SK-N-SH treated with all-trans-retinoic acid at 6 μM for 48 hours (cell line): ENCODE data around the gene CTXN1.

Experiments
- ATAC-seq: fragments of 200-7000 bp; cut with Tn5 transposase; 3 replicates; pipeline ENCODE4 v1.9.1; 2020; ENCODE audit warnings: mild to moderate bottlenecking, moderate library complexity
- ARNTL ChIP-seq: fragments of 450-650 bp; formaldehyde crosslinking; IDR thresholded peaks from 2 replicates; pipeline ENCODE4 v1.5.0; 2020; ENCODE audit warnings: low read depth, mild to moderate bottlenecking, moderate library complexity, borderline replicate concordance
- BACH2 ChIP-seq: fragments of 250-450 bp; sonication (Bioruptor Pico); IDR thresholded peaks from 2 replicates; pipeline ENCODE4 v1.9.0; 2021; ENCODE audit warnings: mild to moderate bottlenecking, borderline replicate concordance
- CREB5 ChIP-seq: fragments of 250-450 bp; sonication (Bioruptor Pico); IDR thresholded peaks from 2 replicates; pipeline ENCODE4 v1.5.1; 2020; ENCODE audit warnings: low read depth, mild to moderate bottlenecking, moderate library complexity
- CSDC2 ChIP-seq: fragments of 250-450 bp; sonication (Bioruptor Pico); IDR thresholded peaks from 2 replicates; pipeline ENCODE4 v1.5.0; 2020; ENCODE audit warnings: mild to moderate bottlenecking, moderate library complexity
- CSRNP3 ChIP-seq: fragments of 250-450 bp; sonication (Bioruptor Pico); IDR thresholded peaks from 2 replicates; pipeline ENCODE4 v1.5.1; 2021; ENCODE audit warnings: mild to moderate bottlenecking, moderate library complexity
- ESRRG ChIP-seq: fragments of 250-450 bp; sonication (Bioruptor Pico); IDR thresholded peaks from 2 replicates; pipeline ENCODE4 v1.6.1; 2021; ENCODE audit warnings: mild to moderate bottlenecking
- GLIS3 ChIP-seq: fragments of 250-450 bp; sonication (Bioruptor Pico); IDR thresholded peaks from 2 replicates; pipeline ENCODE4 v1.5.0; 2020; ENCODE audit warnings: mild to moderate bottlenecking, moderate library complexity
- ISL1 ChIP-seq: fragments of 250-450 bp; sonication (Bioruptor Pico); IDR thresholded peaks from 2 replicates; pipeline ENCODE4 v2.1.2; 2022; ENCODE audit warnings: mild to moderate bottlenecking, moderate library complexity
- OSR1 ChIP-seq: fragments of 250-450 bp; sonication (Bioruptor Pico); IDR thresholded peaks from 2 replicates; pipeline ENCODE4 v1.8.0; 2022; ENCODE audit warnings: moderate library complexity, mild to moderate bottlenecking, inconsistent platforms
- PPARA ChIP-seq: fragments of 250-450 bp; sonication (Bioruptor Pico); IDR thresholded peaks from 2 replicates; pipeline ENCODE4 v1.5.0; 2020; ENCODE audit warnings: mild to moderate bottlenecking, borderline replicate concordance
- RARB ChIP-seq: fragments of 250-450 bp; sonication (Bioruptor Pico); IDR thresholded peaks from 2 replicates; pipeline ENCODE4 v1.8.0; 2021; ENCODE audit warnings: mild to moderate bottlenecking, moderate library complexity
- SNAI2 ChIP-seq: fragments of 250-450 bp; sonication (Bioruptor Pico); IDR thresholded peaks from 2 replicates; pipeline ENCODE4 v1.5.0; 2020; ENCODE audit warnings: mild to moderate bottlenecking, moderate library complexity
- TOX ChIP-seq: fragments of 250-450 bp; sonication (Bioruptor Pico); IDR thresholded peaks from 2 replicates; pipeline ENCODE4 v1.8.0; 2021; ENCODE audit warnings: mild to moderate bottlenecking, moderate library complexity, borderline replicate concordance
- ZC3H10 ChIP-seq: fragments of 250-450 bp; sonication (Bioruptor Pico); IDR thresholded peaks from 2 replicates; pipeline ENCODE4 v1.5.1; 2021; ENCODE audit warnings: mild to moderate bottlenecking, moderate library complexity
- ZFP3 ChIP-seq: fragments of 250-450 bp; sonication (Bioruptor Pico); IDR thresholded peaks from 2 replicates; pipeline ENCODE4 v1.5.0; 2020; ENCODE audit warnings: mild to moderate bottlenecking, moderate library complexity
- ZNF565 ChIP-seq: fragments of 450-650 bp; formaldehyde crosslinking; conservative IDR thresholded peaks from 2 replicates; pipeline ENCODE4 v1.5.0; 2020; ENCODE audit warnings: low read depth, mild to moderate bottlenecking, moderate library complexity
- ZNF70 ChIP-seq: fragments of 450-650 bp; formaldehyde crosslinking; IDR thresholded peaks from 2 replicates; pipeline ENCODE4 v1.5.0; 2020; ENCODE audit warnings: mild to moderate bottlenecking, moderate library complexity
- ZNF8 ChIP-seq: fragments of 450-650 bp; formaldehyde crosslinking; IDR thresholded peaks from 2 replicates; pipeline ENCODE4 v1.5.0; 2020; ENCODE audit warnings: mild to moderate bottlenecking, moderate library complexity
- TF ChIP-seq, protein P1 (sequence below): fragments of 250-450 bp; sonication (Bioruptor Pico); IDR thresholded peaks from 2 replicates; pipeline ENCODE4 v1.8.0; 2021; ENCODE audit warnings: low read depth, mild to moderate bottlenecking, moderate library complexity, borderline replicate concordance
- TF ChIP-seq, protein P2 (sequence below): fragments of 250-450 bp; sonication (Bioruptor Pico); IDR thresholded peaks from 2 replicates; pipeline ENCODE4 v1.5.0; 2020; ENCODE audit warnings: mild to moderate bottlenecking, moderate library complexity
- TF ChIP-seq, protein P3 (sequence below): fragments of 250-450 bp; sonication (Bioruptor Pico); IDR thresholded peaks from 2 replicates; pipeline ENCODE4 v1.8.0; 2020; ENCODE audit warnings: mild to moderate bottlenecking, moderate library complexity, borderline replicate concordance

CTXN1 gene

DNA sequence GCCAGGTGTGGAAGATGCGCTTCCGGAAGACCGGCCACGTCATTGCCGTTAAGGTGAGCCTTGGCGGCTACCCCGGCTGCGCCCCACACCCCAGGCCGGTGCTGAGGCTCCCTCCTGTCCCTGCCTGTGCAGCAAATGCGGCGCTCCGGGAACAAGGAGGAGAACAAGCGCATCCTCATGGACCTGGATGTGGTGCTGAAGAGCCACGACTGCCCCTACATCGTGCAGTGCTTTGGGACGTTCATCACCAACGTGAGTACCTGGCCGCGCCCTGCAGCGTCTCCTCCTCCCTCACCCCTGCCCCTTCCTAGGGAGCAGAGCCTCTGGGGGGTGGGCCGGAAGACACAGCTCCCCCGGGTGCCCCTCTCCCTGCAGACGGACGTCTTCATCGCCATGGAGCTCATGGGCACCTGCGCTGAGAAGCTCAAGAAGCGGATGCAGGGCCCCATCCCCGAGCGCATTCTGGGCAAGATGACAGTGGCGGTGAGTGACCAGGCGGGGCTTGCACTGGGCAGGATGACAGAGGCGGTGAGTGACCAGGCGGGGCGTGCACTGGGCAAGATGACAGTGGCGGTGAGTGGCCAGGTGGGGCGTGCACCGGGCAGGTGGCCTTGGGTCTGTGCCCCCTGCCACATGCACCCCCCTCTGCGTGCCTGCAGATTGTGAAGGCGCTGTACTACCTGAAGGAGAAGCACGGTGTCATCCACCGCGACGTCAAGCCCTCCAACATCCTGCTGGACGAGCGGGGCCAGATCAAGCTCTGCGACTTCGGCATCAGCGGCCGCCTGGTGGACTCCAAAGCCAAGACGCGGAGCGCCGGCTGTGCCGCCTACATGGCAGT lies 15.4 kb downstream of the CTXN1 start:
- ATAC-seq, result no peak
- TF ChIP-seq SNAI2 (CRISPR knock-in tag) (no peak), CSDC2 (CRISPR knock-in tag) (no peak), CREB5 (no peak), PPARA (CRISPR knock-in tag) (no peak), CSRNP3 (CRISPR knock-in tag) (no peak), OSR1 (CRISPR knock-in tag) (no peak), ISL1 (CRISPR knock-in tag) (no peak), ZNF70 (CRISPR knock-in tag) (no peak), ZNF8 (no peak)
- TF ChIP-seq, protein P1, sequence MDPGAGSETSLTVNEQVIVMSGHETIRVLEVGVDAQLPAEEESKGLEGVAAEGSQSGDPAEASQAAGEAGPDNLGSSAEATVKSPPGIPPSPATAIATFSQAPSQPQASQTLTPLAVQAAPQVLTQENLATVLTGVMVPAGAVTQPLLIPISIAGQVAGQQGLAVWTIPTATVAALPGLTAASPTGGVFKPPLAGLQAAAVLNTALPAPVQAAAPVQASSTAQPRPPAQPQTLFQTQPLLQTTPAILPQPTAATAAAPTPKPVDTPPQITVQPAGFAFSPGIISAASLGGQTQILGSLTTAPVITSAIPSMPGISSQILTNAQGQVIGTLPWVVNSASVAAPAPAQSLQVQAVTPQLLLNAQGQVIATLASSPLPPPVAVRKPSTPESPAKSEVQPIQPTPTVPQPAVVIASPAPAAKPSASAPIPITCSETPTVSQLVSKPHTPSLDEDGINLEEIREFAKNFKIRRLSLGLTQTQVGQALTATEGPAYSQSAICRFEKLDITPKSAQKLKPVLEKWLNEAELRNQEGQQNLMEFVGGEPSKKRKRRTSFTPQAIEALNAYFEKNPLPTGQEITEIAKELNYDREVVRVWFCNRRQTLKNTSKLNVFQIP (CRISPR knock-in tag), result no peak

DNA sequence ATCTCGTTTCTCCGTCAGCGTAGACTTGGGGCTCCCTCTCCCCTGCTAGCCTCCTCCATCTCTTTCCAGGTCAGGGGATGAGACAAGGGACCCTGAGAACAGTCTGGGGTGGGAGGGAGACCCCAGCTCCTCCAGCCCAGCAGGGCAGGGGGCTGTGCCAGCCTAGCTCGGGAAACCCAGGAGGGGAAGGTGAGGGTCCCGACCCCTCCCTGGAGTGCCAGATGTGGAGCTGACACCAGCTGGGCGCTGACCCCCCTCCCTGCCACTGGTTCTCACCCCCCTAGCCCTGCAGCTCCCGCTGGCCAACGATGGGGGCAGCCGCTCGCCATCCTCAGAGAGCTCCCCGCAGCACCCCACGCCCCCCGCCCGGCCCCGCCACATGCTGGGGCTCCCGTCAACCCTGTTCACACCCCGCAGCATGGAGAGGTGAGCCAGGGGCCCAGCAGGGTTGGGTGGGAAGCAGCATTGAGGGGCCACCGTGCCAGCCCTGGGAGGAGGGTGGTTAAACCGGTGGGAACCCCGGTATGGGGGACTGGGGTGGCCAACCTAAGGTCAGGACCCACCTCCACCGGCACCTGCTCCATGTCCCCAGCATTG lies 16.4 kb downstream of the CTXN1 start:
- TF ChIP-seq TOX (CRISPR knock-in tag), result no peak
- TF ChIP-seq, protein P2, sequence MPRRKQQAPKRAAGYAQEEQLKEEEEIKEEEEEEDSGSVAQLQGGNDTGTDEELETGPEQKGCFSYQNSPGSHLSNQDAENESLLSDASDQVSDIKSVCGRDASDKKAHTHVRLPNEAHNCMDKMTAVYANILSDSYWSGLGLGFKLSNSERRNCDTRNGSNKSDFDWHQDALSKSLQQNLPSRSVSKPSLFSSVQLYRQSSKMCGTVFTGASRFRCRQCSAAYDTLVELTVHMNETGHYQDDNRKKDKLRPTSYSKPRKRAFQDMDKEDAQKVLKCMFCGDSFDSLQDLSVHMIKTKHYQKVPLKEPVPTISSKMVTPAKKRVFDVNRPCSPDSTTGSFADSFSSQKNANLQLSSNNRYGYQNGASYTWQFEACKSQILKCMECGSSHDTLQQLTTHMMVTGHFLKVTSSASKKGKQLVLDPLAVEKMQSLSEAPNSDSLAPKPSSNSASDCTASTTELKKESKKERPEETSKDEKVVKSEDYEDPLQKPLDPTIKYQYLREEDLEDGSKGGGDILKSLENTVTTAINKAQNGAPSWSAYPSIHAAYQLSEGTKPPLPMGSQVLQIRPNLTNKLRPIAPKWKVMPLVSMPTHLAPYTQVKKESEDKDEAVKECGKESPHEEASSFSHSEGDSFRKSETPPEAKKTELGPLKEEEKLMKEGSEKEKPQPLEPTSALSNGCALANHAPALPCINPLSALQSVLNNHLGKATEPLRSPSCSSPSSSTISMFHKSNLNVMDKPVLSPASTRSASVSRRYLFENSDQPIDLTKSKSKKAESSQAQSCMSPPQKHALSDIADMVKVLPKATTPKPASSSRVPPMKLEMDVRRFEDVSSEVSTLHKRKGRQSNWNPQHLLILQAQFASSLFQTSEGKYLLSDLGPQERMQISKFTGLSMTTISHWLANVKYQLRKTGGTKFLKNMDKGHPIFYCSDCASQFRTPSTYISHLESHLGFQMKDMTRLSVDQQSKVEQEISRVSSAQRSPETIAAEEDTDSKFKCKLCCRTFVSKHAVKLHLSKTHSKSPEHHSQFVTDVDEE (CRISPR knock-in tag), result no peak
- TF ChIP-seq PPARA (CRISPR knock-in tag), result no peak
- TF ChIP-seq SNAI2 (CRISPR knock-in tag), result no peak
- no peak for TF ChIP-seq ZNF565 (CRISPR knock-in tag)
- no peak for TF ChIP-seq CREB5
- TF ChIP-seq ARNTL (CRISPR knock-in tag), result no peak
- TF ChIP-seq ZC3H10 (CRISPR knock-in tag), result no peak
- TF ChIP-seq ESRRG (CRISPR knock-in tag), result no peak
- TF ChIP-seq ISL1 (CRISPR knock-in tag), result no peak
- TF ChIP-seq ZFP3 (CRISPR knock-in tag), result no peak
- TF ChIP-seq, protein P3, sequence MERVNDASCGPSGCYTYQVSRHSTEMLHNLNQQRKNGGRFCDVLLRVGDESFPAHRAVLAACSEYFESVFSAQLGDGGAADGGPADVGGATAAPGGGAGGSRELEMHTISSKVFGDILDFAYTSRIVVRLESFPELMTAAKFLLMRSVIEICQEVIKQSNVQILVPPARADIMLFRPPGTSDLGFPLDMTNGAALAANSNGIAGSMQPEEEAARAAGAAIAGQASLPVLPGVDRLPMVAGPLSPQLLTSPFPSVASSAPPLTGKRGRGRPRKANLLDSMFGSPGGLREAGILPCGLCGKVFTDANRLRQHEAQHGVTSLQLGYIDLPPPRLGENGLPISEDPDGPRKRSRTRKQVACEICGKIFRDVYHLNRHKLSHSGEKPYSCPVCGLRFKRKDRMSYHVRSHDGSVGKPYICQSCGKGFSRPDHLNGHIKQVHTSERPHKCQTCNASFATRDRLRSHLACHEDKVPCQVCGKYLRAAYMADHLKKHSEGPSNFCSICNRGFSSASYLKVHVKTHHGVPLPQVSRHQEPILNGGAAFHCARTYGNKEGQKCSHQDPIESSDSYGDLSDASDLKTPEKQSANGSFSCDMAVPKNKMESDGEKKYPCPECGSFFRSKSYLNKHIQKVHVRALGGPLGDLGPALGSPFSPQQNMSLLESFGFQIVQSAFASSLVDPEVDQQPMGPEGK, result no peak
- TF ChIP-seq GLIS3, result no peak
- no peak for TF ChIP-seq RARB (CRISPR knock-in tag)
- TF ChIP-seq BACH2 (CRISPR knock-in tag), result no peak
- TF ChIP-seq CSDC2 (CRISPR knock-in tag), result no peak
- TF ChIP-seq ZNF70 (CRISPR knock-in tag), result no peak
- TF ChIP-seq, all 23 proteins: peak for 0
- ATAC-seq, result no peak
